BJ (cell line): ENCODE measurements around the gene NGDN. TPM values are rescaled to one million over a fixed set of nuclear protein-coding genes. Genes with fewer than 3 reads are reported as not detected.

Experiments used
- CTCF ChIA-PET: fragments of 350-600 bp; formaldehyde crosslinking; extraction: SDS; loops from one replicate; lab custom pipeline; 2021; ENCODE audit warnings: antibody characterized with exemption, inconsistent platforms; lab: Yijun Ruan, JAX
- POLR2A ChIA-PET: fragments of 300-600 bp; sonication (Branson Sonifier 250); formaldehyde crosslinking; extraction: SDS; loops from one replicate; lab custom pipeline; 2021; ENCODE audit warnings: antibody characterized with exemption; lab: Charles Lee
- DNase-seq: peaks from one replicate; pipeline ENCODE4 v3.0.0-alpha.2; 2011; ENCODE audit warnings: low read depth
- H3K27me3 ChIP-seq: 2 replicates; pipeline ENCODE4 v1.6.0; 2011; ENCODE audit warnings: low read length; ENCODE audit not compliant: control insufficient read depth, insufficient read depth
- H3K36me3 ChIP-seq: 2 replicates; pipeline ENCODE4 v1.5.1; 2011; ENCODE audit warnings: low read length; ENCODE audit not compliant: control insufficient read depth, insufficient read depth
- H3K4me3 ChIP-seq: 2 replicates; pipeline ENCODE4 v1.5.1; 2011; ENCODE audit warnings: low read depth, mild to moderate bottlenecking, control low read depth, low read length
- CTCF ChIP-seq: IDR thresholded peaks from 2 replicates; pipeline ENCODE4 v1.5.1; 2011; ENCODE audit warnings: low read depth, mild to moderate bottlenecking, control low read depth, inconsistent platforms, low read length, moderate library complexity; ENCODE audit not compliant: insufficient read depth
- polyA plus RNA-seq: library from polyadenylated mRNA; depleted of rRNA; stranded (reverse); fragments of >200 nt; gene quantifications from 2 replicates; pipeline ENCODE4 v1.2.3, GENCODE V29; 2011

The NGDN gene
- polyA plus RNA-seq, 1 experiment = 34.5 TPM

- Histone ChIP-seq H3K27me3 (no peaks in the 10 kb centered on the region), H3K36me3 (no peaks in the 10 kb centered on the region), H3K4me3 (no peak overlapping the region)
- TF ChIP-seq CTCF = no peak
- DNase-seq = no peak
- ChIA-PET POLR2A (no interaction called here), CTCF (no interaction called here)
Measured at GRCh38 chr14:23513818-23514643, 44.5 kb downstream of the NGDN start.

GRCh38 chr14:23514644-23514957, 45.1 kb downstream of the NGDN start:
- Histone ChIP-seq H3K36me3 (no peaks in the 10 kb centered on the region), H3K4me3 (no peak overlapping the region), H3K27me3 (no peaks in the 10 kb centered on the region)
- POLR2A ChIA-PET = no interaction called here
- CTCF ChIA-PET = no interaction called here
- DNase-seq = no peak
- no peak for TF ChIP-seq CTCF

GRCh38 chr14:23517650-23518326, 48.3 kb downstream of the NGDN start:
- no peaks in the 10 kb centered on the region for H3K27me3 ChIP-seq
- no peak for DNase-seq
- no peaks in the 10 kb centered on the region for H3K36me3 ChIP-seq
- ChIA-PET POLR2A (no interaction called here), CTCF (interaction anchor here (0.6 to 2.0 kb wide), 3 partner anchors 21 to 41 kb away, joined by 3 to 5 read pairs (median 5); no protein-coding TSS in a partner anchor)
- TF ChIP-seq CTCF = no peak
- H3K4me3 ChIP-seq = no peak overlapping the region

GRCh38 chr14:23518709-23519108, 49.2 kb downstream of the NGDN start:
- ChIA-PET POLR2A (no interaction called here), CTCF (interaction anchor here (0.6 to 2.0 kb wide), 2 partner anchors 21 to 40 kb away, joined by 3 to 5 read pairs; no protein-coding TSS in a partner anchor)
- no peak for DNase-seq
- Histone ChIP-seq H3K27me3 (no peaks in the 10 kb centered on the region), H3K36me3 (no peaks in the 10 kb centered on the region), H3K4me3 (no peak overlapping the region)
- TF ChIP-seq CTCF = no peak

- TF ChIP-seq CTCF = no peak
- Histone ChIP-seq H3K36me3 (no peaks in the 10 kb centered on the region), H3K27me3 (no peaks in the 10 kb centered on the region), H3K4me3 (no peak overlapping the region)
- POLR2A ChIA-PET = no interaction called here
- no peak for DNase-seq
- CTCF ChIA-PET = interaction anchor here (1.2 to 2.2 kb wide), 3 partner anchors 10 to 39 kb away, joined by 4 to 8 read pairs (median 5); no protein-coding TSS in a partner anchor
Measured at GRCh38 chr14:23520899-23521533, 51.5 kb downstream of the NGDN start.
